CD14-positive monocyte (primary cell): Measurements from ENCODE around the gene ADAM22. TPM values are rescaled to one million over a fixed set of nuclear protein-coding genes. Genes with fewer than 3 reads are reported as not detected.

Experiments
- DNase-seq, 3 donors: peaks; one replicate each; pipeline ENCODE4 v3.0.0-alpha.2; 2011 to 2022
- H2AFZ ChIP-seq: 2 replicates; pipeline ENCODE4 v1.6.0; 2012; ENCODE audit warnings: mild to moderate bottlenecking, low read depth, low read length, inconsistent platforms; ENCODE audit not compliant: insufficient read depth, poor library complexity, severe bottlenecking
- H3K27ac ChIP-seq, 2 donors: 1 replicate in 1 of 2; 2 replicates in 1 of 2; pipeline ENCODE4 v1.5.1; 2012 to 2013; ENCODE audit warnings: low read length in 2 of 2, control low read depth in 1 of 2, inconsistent platforms in 1 of 2, low read depth in 1 of 2, mild to moderate bottlenecking in 1 of 2
- H3K27me3 ChIP-seq, 2 donors: one replicate each; pipeline versions ENCODE4 v1.6.0 to v1.6.1; 2011 to 2013; ENCODE audit warnings: low read length in 2 of 2; ENCODE audit not compliant: control insufficient read depth in 2 of 2, insufficient read depth in 2 of 2
- H3K36me3 ChIP-seq, 2 donors: replicated peaks in 1 of 2; 1 replicate in 1 of 2; 2 replicates in 1 of 2; pipeline versions ENCODE4 v1.5.1 to v1.6.1; 2012 to 2013; ENCODE audit warnings: low read length in 2 of 2, control low read depth in 1 of 2, inconsistent platforms in 1 of 2, mild to moderate bottlenecking in 1 of 2; ENCODE audit not compliant: insufficient read depth in 2 of 2, control insufficient read depth in 1 of 2
- H3K4me1 ChIP-seq, 2 donors: 1 replicate in 1 of 2; 2 replicates in 1 of 2; pipeline versions ENCODE4 v1.5.1 to v1.6.1; 2012 to 2013; ENCODE audit warnings: low read length in 2 of 2, control low read depth in 1 of 2, inconsistent platforms in 1 of 2, mild to moderate bottlenecking in 1 of 2, moderate library complexity in 1 of 2; ENCODE audit not compliant: insufficient read depth in 2 of 2, control insufficient read depth in 1 of 2
- H3K4me2 ChIP-seq: replicated peaks from 2 replicates; pipeline ENCODE3; 2012; ENCODE audit warnings: low read length, moderate library complexity, mild to moderate bottlenecking; ENCODE audit not compliant: poor library complexity, severe bottlenecking; ENCODE audit errors: extremely low read depth
- H3K4me3 ChIP-seq, 3 experiments: fragments of 200-600 bp in 1 of 3; sonication (generic) in 1 of 3; replicated peaks in 1 of 3; 1 replicate in 2 of 3; 2 replicates in 1 of 3; pipeline ENCODE4 v1.5.1; 2011 to 2013; ENCODE audit warnings: low read length in 3 of 3, mild to moderate bottlenecking in 3 of 3, control low read depth in 2 of 3, low read depth in 2 of 3, inconsistent platforms in 1 of 3, moderate library complexity in 1 of 3
- H3K79me2 ChIP-seq: 2 replicates; pipeline ENCODE4 v1.6.0; 2012; ENCODE audit warnings: mild to moderate bottlenecking, control low read depth, inconsistent platforms, low read length, moderate library complexity; ENCODE audit not compliant: insufficient read depth
- H3K9ac ChIP-seq: 2 replicates; pipeline ENCODE4 v1.6.0; 2017; ENCODE audit warnings: low read length, mild to moderate bottlenecking; ENCODE audit not compliant: insufficient read depth, poor library complexity, severe bottlenecking
- H3K9me3 ChIP-seq, 2 donors: replicated peaks in 1 of 2; 1 replicate in 1 of 2; 2 replicates in 1 of 2; pipeline versions ENCODE4 v1.5.1 to v1.6.1; 2012 to 2013; ENCODE audit warnings: low read length in 2 of 2, control low read depth in 1 of 2; ENCODE audit not compliant: control insufficient read depth in 1 of 2, insufficient read depth in 1 of 2
- H4K20me1 ChIP-seq: 2 replicates; pipeline ENCODE4 v1.6.0; 2012; ENCODE audit warnings: mild to moderate bottlenecking, low read length, control low read depth, moderate library complexity; ENCODE audit not compliant: insufficient read depth
- H3K27ac Mint-ChIP-seq, 7 donors: one replicate each; pipeline ENCODE4 v1.8.0; 2020; ENCODE audit warnings: mild to moderate bottlenecking in 7 of 7, mixed read lengths in 7 of 7, moderate library complexity in 6 of 7, inconsistent platforms in 2 of 7
- H3K27me3 Mint-ChIP-seq, 3 donors: one replicate each; pipeline ENCODE4 v1.8.0; 2021 to 2022; ENCODE audit warnings: low read depth in 3 of 3, mild to moderate bottlenecking in 3 of 3, mixed read lengths in 3 of 3, moderate library complexity in 3 of 3, inconsistent platforms in 1 of 3
- H3K36me3 Mint-ChIP-seq, 2 donors: one replicate each; pipeline ENCODE4 v1.8.0; 2020; ENCODE audit warnings: mixed read lengths in 2 of 2, inconsistent platforms in 1 of 2, mild to moderate bottlenecking in 1 of 2
- H3K4me1 Mint-ChIP-seq: one replicate; pipeline ENCODE4 v1.8.0; 2020; ENCODE audit warnings: mild to moderate bottlenecking, mixed read lengths
- H3K4me3 Mint-ChIP-seq, 2 donors: one replicate each; pipeline ENCODE4 v1.8.0; 2020; ENCODE audit warnings: mild to moderate bottlenecking in 2 of 2, mixed read lengths in 2 of 2, moderate library complexity in 1 of 2
- H3K9me3 Mint-ChIP-seq, 7 donors: one replicate each; pipeline ENCODE4 v1.8.0; 2020 to 2022; ENCODE audit warnings: mixed read lengths in 7 of 7, mild to moderate bottlenecking in 6 of 7, moderate library complexity in 6 of 7, inconsistent platforms in 2 of 7
- CTCF ChIP-seq: fragments of 200-600 bp; IDR thresholded peaks from one replicate; pipeline ENCODE4 v1.8.0; 2022; ENCODE audit warnings: antibody characterized with exemption, mild to moderate bottlenecking
- WGBS: methylation state at CpG from one replicate; pipeline ENCODE4 v1.1.5; 2013; ENCODE audit warnings: missing lambda C conversion rate; ENCODE audit not compliant: insufficient coverage; 5-methylcytosine and 5-hydroxymethylcytosine counted together
- intact Hi-C, 2 donors: fragments of 100-400 bp; cut with micrococcal nuclease; formaldehyde crosslinking; loops; one replicate each; pipeline versions ENCODE4 v1.15.0 to v1.15.1; 2023
- polyA plus RNA-seq, 3 donors: library from polyadenylated mRNA; depleted of rRNA in 1 of 3; unstranded in 2 of 3; stranded (reverse) in 1 of 3; fragments of 300-500 nt in 2 of 3; fragments of >200 nt in 1 of 3; fragmentation: Illumina TruSeq in 2 of 3; gene quantifications; 1 replicate in 2 of 3; 2 replicates in 1 of 3; pipeline ENCODE4 v1.2.3, GENCODE V29; 2012 to 2021

ADAM22 gene
- polyA plus RNA-seq, 3 donors = 0.01 to 0.17 TPM; not detected in 1

- Histone ChIP-seq H3K4me1 (no peaks in the 10 kb centered on the region), H2AFZ (no peak overlapping the region), H3K27ac (no peak overlapping the region), H3K4me3 (no peak overlapping the region), H3K4me2 (no peak overlapping the region), H3K9ac (no peak overlapping the region), H3K36me3 (no peaks in the 10 kb centered on the region), H4K20me1 (no peaks in the 10 kb centered on the region), H3K79me2 (no peaks in the 10 kb centered on the region), H3K27me3 (no peaks in the 10 kb centered on the region), H3K9me3 (no peaks in the 10 kb centered on the region)
- intact Hi-C loops = no loop called here
- Mint-ChIP-seq H3K4me1 (no peaks in the 10 kb centered on the region), H3K27ac (no peak overlapping the region), H3K9me3 (no peaks in the 10 kb centered on the region), H3K36me3 (no peaks in the 10 kb centered on the region), H3K4me3 (no peak overlapping the region), H3K27me3 (peaks cover 0 to 4% (median 0%) of the 10 kb centered on the region in 3 donors)
- WGBS = 91% methylated on average over 2 of the region's 3 CpGs
- no peak for DNase-seq
- TF ChIP-seq CTCF = no peak
These were observed 175.6 kb downstream of the ADAM22 start for GRCh38 chr7:88109612-88110011.

GRCh38 chr7:88111140-88111743 lies 177.2 kb downstream of the ADAM22 start:
- no peak overlapping the region for H3K9ac ChIP-seq
- H3K27ac ChIP-seq = no peak overlapping the region

More at GRCh38 chr7:88111140-88111743, 177.2 kb downstream of the ADAM22 start:
- Mint-ChIP-seq H3K4me3 (no peak overlapping the region), H3K27me3 (peaks cover 0 to 4% (median 0%) of the 10 kb centered on the region in 3 donors), H3K36me3 (no peaks in the 10 kb centered on the region), H3K4me1 (peaks cover 2% of the 10 kb centered on the region), H3K9me3 (no peaks in the 10 kb centered on the region), H3K27ac (no peak overlapping the region)
- H3K4me1 ChIP-seq = no peaks in the 10 kb centered on the region
- WGBS = no CpG with 5 or more reads among the region's 4 CpGs
- no peak overlapping the region for H2AFZ ChIP-seq
- H3K79me2 ChIP-seq = no peaks in the 10 kb centered on the region
- no peaks in the 10 kb centered on the region for H4K20me1 ChIP-seq
- no peak overlapping the region for H3K4me3 ChIP-seq
- H3K4me2 ChIP-seq = no peak overlapping the region
- H3K27me3 ChIP-seq = no peaks in the 10 kb centered on the region
- no peak for DNase-seq
- H3K9me3 ChIP-seq = no peaks in the 10 kb centered on the region
- no peaks in the 10 kb centered on the region for H3K36me3 ChIP-seq
- intact Hi-C loops = no loop called here
- TF ChIP-seq CTCF = peak; percentile 55
